SJSA1 (cell line): ENCODE data around the gene RNF126. TPM values are rescaled to one million over a fixed set of nuclear protein-coding genes. Genes with fewer than 3 reads are reported as not detected.

ENCODE experiments used
- DNase-seq, 2 experiments: peaks; one replicate each; pipeline ENCODE4 v3.0.0-alpha.2; 2015 to 2020; ENCODE audit warnings: low spot score in 2 of 2, low read depth in 1 of 2
- H3K27ac ChIP-seq: fragments of 250-450 bp; sonication (Bioruptor Pico); 2 replicates; pipeline ENCODE4 v1.5.1; 2020; ENCODE audit warnings: mild to moderate bottlenecking, moderate library complexity
- H3K27me3 ChIP-seq: fragments of 250-450 bp; sonication (Bioruptor Pico); replicated peaks from 2 replicates; pipeline ENCODE4 v1.5.1; 2020; ENCODE audit warnings: mild to moderate bottlenecking, moderate library complexity
- H3K36me3 ChIP-seq: fragments of 250-450 bp; sonication (Bioruptor Pico); 2 replicates; pipeline ENCODE4 v1.5.1; 2020; ENCODE audit warnings: mild to moderate bottlenecking
- H3K4me1 ChIP-seq: fragments of 250-450 bp; sonication (Bioruptor Pico); replicated peaks from 2 replicates; pipeline ENCODE4 v1.6.1; 2021; ENCODE audit warnings: mild to moderate bottlenecking
- H3K4me3 ChIP-seq: fragments of 250-450 bp; sonication (Bioruptor Pico); 2 replicates; pipeline ENCODE4 v1.5.1; 2020; ENCODE audit warnings: mild to moderate bottlenecking
- H3K9me3 ChIP-seq: fragments of 250-450 bp; sonication (Bioruptor Pico); replicated peaks from 2 replicates; pipeline ENCODE4 v1.5.1; 2020; ENCODE audit warnings: mild to moderate bottlenecking
- total RNA-seq: library from RNA; depleted of rRNA; stranded (reverse); fragments of >200 nt; shearing (Covaris generic); gene quantifications from 2 replicates; pipeline ENCODE4 v1.2.3, GENCODE V29; 2014

Gene RNF126
- total RNA-seq, 1 experiment from 2014 or later = 55.9 TPM

- Histone ChIP-seq H3K27me3 (peaks cover 14% of the 10 kb centered on the region), H3K9me3 (no peaks in the 10 kb centered on the region), H3K4me1 (no peaks in the 10 kb centered on the region), H3K4me3 (no peak within 1 kb of the TSS), H3K36me3 (no peaks in the 10 kb centered on the region), H3K27ac (no peak within 1 kb of the TSS)
- no peak for DNase-seq
These were observed 32.4 kb upstream of the RNF126 start, which contains the start of gene PRSS57 for GRCh38 chr19:695352-695949. Gene PRSS57, minus strand, starts transcription at chr19:695452. Its CDS starts 22 bp downstream, at chr19:695430.

GRCh38 chr19:694481-695351, 31.7 kb upstream of the RNF126 start:
- H3K27ac ChIP-seq = no peak overlapping the region
- DNase-seq = no peak
- H3K4me1 ChIP-seq = no peaks in the 10 kb centered on the region
- H3K9me3 ChIP-seq = no peaks in the 10 kb centered on the region
- no peak overlapping the region for H3K4me3 ChIP-seq
- H3K36me3 ChIP-seq = no peaks in the 10 kb centered on the region
- H3K27me3 ChIP-seq = peaks cover 14% of the 10 kb centered on the region

- DNase-seq = no peak
- Histone ChIP-seq H3K4me1 (no peaks in the 10 kb centered on the region), H3K9me3 (no peaks in the 10 kb centered on the region), H3K4me3 (no peak overlapping the region), H3K27me3 (peaks cover 8% of the 10 kb centered on the region; the same call in 1 of the 2 replicates), H3K36me3 (no peaks in the 10 kb centered on the region), H3K27ac (no peak overlapping the region)
These were observed 27.2 kb upstream of the RNF126 start for GRCh38 chr19:690203-690602.

- DNase-seq = no peak
- Histone ChIP-seq H3K36me3 (no peaks in the 10 kb centered on the region), H3K9me3 (no peaks in the 10 kb centered on the region), H3K27ac (no peak overlapping the region), H3K4me3 (no peak overlapping the region), H3K4me1 (no peaks in the 10 kb centered on the region), H3K27me3 (no peaks in the 10 kb centered on the region)
These were observed 26.0 kb upstream of the RNF126 start for GRCh38 chr19:688992-689391.

GRCh38 chr19:688214-688613, 25.2 kb upstream of the RNF126 start:
- H3K27me3 ChIP-seq = no peaks in the 10 kb centered on the region

GRCh38 chr19:687569-688166, 24.7 kb upstream of the RNF126 start:
- Histone ChIP-seq H3K4me3 (no peak overlapping the region), H3K27ac (no peak overlapping the region), H3K4me1 (no peaks in the 10 kb centered on the region), H3K9me3 (no peaks in the 10 kb centered on the region), H3K27me3 (no peaks in the 10 kb centered on the region), H3K36me3 (peaks cover 6% of the 10 kb centered on the region)
- no peak for DNase-seq

More at GRCh38 chr19:688214-688613, 25.2 kb upstream of the RNF126 start:
- H3K4me1 ChIP-seq = no peaks in the 10 kb centered on the region
- DNase-seq = no peak
- no peaks in the 10 kb centered on the region for H3K9me3 ChIP-seq
- peaks cover under 1% of the 10 kb centered on the region; the same call in 1 of the 2 replicates for H3K36me3 ChIP-seq
- H3K27ac ChIP-seq = no peak overlapping the region
- no peak overlapping the region for H3K4me3 ChIP-seq

GRCh38 chr19:686589-687297, 23.7 kb upstream of the RNF126 start:
- no peak overlapping the region for H3K27ac ChIP-seq
- no peak overlapping the region for H3K4me3 ChIP-seq
- no peaks in the 10 kb centered on the region for H3K9me3 ChIP-seq
- no peak for DNase-seq
- H3K4me1 ChIP-seq = no peaks in the 10 kb centered on the region
- H3K27me3 ChIP-seq = no peaks in the 10 kb centered on the region
- H3K36me3 ChIP-seq = peaks cover 11% of the 10 kb centered on the region

- no peaks in the 10 kb centered on the region for H3K27me3 ChIP-seq
- no peak for DNase-seq
These were observed 22.5 kb upstream of the RNF126 start for GRCh38 chr19:685454-685931.

GRCh38 chr19:682678-683320, 19.8 kb upstream of the RNF126 start:
- Histone ChIP-seq H3K27me3 (no peaks in the 10 kb centered on the region), H3K4me1 (peaks cover 26% of the 10 kb centered on the region), H3K36me3 (peaks cover 35% of the 10 kb centered on the region), H3K9me3 (0 out of 2 replicates have a peak, but pooled peaks cover 2% of the 10 kb centered on the region), H3K27ac (no peak overlapping the region), H3K4me3 (no peak overlapping the region)
- DNase-seq = no peak

More at GRCh38 chr19:685454-685931, 22.5 kb upstream of the RNF126 start:
- Histone ChIP-seq H3K4me1 (peaks cover 3% of the 10 kb centered on the region), H3K9me3 (0 out of 2 replicates have a peak, but pooled peaks cover 2% of the 10 kb centered on the region), H3K27ac (no peak overlapping the region), H3K36me3 (peaks cover 18% of the 10 kb centered on the region), H3K4me3 (no peak overlapping the region)

- Histone ChIP-seq H3K4me1 (peaks cover 35% of the 10 kb centered on the region), H3K4me3 (peak overlapping the region; percentile 77), H3K27me3 (no peaks in the 10 kb centered on the region), H3K27ac (peak overlapping the region; percentile 81), H3K36me3 (peaks cover 40% of the 10 kb centered on the region), H3K9me3 (0 out of 2 replicates have a peak, but pooled peaks cover 2% of the 10 kb centered on the region)
- DNase-seq = no peak
These were observed 18.3 kb upstream of the RNF126 start for GRCh38 chr19:681029-682019.

GRCh38 chr19:680287-681028, 17.4 kb upstream of the RNF126 start:
- H3K4me3 ChIP-seq = peak overlapping the region; percentile 77
- peaks cover 41% of the 10 kb centered on the region for H3K4me1 ChIP-seq
- no peaks in the 10 kb centered on the region for H3K27me3 ChIP-seq
- peaks cover 40% of the 10 kb centered on the region for H3K36me3 ChIP-seq
- DNase-seq = peak; percentile 94 to 100
- H3K9me3 ChIP-seq = 0 out of 2 replicates have a peak, but pooled peaks cover 2% of the 10 kb centered on the region
- H3K27ac ChIP-seq = peak overlapping the region; percentile 86
